NCI-H2227 treated with DMSO at 0.1 percent for 48 hours (cell line): Measurements from ENCODE around the gene PTEN.

Experiments
- DNase-seq: peaks from one replicate; lab custom pipeline; 2025; lab: John Stamatoyannopoulos, UW

Gene PTEN

DNA sequence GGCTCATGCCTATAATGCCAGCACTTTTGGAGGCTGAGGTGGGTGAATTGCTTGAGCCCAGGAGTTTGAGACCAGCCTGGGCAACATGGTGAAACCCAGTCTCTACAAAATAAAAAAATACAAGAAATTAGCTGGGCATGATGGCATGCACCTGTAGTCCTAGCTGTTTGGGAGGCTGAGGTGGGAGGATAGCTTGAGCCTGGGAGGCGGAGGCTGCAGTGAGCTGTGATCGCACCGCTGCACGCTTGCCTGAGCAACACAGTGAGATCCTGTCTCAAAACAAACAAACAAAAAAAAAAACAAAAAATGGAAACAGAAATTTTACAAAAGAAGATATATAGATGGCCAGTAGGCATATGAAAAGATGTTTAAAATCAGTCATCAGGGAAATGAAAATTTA, 57.1 kb downstream of the PTEN start:
- DNase-seq = no peak

DNA sequence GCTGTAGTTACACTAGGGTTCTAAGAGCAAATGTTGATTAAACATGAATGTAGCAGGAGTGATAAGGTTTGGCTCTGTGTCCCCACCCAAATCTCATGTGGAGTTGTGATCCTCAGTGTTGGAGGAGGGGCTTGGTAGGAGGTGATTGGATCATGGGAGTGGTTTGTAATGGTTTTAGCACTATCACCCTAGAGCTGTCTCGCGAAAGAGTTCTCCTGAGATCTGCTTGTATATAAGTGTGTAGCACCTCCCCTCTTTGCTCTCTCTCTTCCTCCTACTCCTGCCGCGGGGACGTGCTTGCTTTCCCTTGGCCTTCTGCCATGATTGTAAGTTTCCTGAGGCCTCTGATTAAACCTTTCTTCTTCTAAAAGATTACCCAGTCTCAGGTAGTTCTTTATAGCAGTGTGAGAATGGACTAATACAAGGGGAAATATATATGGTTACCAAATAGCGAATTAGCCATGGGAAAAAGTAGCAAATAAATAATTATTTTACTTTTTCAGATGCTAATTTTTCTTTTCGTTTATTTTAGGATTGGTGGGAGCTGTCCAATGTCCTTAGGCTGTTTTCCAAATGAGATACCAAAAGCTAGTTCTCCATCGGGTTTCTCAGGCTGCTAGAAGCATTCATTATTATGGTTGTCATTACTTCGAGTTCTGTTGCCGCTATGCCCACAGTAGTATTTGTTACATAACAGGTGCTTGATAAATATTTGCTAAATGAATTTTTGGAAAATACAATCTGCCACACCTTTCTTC, 58.7 kb downstream of the PTEN start:
- no peak for DNase-seq

DNA sequence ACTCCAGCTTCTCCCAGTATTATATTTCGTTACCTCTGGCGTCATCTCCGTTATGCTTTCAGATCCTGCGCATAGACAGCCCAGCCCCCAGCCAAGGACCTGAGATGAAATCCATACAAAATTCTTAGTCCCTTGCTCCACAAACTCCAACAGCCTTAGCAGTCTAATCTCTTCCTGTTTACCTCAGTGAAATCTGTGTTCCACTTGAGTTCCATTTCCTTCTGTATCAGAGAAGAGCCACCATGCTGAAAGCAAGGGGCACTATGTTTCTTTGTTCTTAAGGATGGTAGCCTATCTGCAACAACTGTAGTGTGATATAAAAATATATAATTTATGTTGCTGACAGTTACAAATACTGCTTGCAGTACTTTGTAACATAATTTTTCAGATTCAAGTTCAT, 59.8 kb downstream of the PTEN start:
- no peak for DNase-seq

DNA sequence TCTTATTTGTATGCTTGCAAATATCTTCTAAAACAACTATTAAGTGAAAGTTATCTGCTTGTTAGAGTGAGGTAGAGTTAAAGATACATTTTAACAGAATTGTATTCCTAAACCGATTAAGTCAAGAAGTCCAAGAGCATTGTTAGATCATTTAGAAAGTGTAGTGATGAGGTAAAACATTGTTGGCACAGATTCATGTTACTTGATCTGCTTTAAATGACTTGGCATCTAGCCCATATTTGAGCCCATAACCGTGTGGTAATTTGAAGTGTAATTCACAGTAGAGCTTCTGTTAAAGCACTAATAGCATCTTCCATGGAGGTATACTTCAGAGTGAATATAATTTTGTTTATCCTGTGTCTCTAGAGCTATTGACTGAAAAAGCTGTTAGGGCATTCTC, 62.1 kb downstream of the PTEN start:
- peak; percentile 76 for DNase-seq

DNA sequence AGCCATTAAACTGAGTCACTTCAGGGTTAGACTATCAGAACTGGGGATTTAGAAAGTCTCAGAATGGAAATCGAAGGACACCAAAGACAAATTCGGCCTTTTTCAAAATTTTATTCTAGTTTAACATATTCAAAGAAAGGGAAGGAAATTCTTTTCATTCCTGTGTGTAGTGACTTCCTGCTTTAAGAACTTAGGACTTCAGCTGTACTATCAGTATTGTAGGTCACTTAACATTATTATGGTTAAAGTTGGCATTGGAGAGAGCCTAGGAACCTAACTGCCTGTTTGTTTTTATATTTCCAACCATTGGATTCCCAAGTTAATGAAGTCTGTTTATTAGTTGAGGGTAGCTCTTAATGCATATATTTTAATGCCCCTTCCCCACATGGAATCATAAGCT, 63.7 kb downstream of the PTEN start:
- no peak for DNase-seq

DNA sequence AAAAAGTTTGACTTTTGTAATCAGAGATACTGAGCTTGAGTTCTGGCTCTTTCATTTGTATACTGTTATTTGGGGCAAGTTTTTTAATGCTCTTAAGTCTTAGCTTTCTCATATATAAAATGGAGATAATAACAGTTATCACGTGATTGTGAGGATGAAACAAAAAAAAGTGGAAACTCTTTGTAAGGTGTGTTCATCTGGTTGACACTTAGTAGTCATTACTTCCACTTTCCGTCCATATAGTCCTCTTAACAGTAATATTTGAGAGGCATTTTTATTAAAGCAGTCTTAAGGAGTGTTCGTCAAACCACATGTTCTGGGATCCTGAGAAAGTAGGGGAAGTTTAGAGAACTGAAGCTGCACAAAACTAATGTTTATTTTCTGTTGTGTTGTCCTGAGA, 65.6 kb downstream of the PTEN start:
- DNase-seq = no peak

DNA sequence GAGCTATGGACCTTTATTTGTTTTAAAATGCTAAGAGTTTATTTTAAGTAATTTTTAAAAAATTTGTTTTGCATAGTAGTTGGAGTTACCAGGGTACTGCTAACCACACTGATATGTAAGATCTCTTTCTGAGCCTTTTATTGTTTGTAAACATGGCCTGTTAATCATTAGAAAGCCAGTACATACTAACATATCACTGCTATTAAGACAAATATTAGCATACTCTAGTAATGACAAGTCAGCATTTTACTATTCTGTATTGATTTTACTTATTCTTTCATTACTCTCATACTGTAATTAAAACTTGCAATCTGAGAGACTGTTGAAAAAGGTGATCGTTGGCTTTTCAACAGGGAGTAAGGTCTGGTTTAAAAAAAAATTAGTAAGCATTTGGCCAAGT, 66.7 kb downstream of the PTEN start:
- DNase-seq = no peak

DNA sequence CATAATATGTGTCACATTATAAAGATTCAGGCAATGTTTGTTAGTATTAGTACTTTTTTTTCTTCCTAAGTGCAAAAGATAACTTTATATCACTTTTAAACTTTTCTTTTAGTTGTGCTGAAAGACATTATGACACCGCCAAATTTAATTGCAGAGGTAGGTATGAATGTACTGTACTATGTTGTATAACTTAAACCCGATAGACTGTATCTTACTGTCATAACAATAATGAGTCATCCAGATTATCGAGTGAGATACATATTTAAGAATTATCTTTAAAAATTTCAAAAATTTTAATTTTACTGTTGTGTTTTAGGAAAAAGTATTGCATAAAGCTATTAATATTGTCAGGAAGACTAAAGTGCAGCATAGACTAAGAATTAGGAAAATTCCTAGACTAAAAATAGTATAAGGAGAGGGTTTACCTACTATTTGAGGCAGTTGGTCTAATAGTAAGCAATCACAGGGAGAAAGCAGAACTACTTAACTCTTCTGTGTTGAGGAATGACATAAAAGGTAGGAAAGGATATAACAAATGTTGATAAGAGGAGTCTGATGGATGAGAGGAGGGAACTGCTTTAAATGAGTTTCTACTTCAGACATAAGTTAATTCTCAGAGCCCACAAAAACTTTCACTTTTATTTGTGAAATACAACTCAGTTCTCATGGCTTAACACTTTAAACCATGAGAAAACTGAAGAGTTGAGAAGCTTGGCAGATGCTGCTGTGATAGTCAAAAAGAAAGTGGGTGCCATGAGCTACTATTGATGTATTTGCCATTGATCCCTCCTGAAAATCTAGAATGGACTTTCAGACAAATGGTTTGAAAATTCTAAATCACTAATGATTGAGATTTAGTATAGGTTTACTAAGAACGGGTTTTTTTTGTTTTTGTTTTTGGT, 67.8 kb downstream of the PTEN start:
- DNase-seq = no peak

DNA sequence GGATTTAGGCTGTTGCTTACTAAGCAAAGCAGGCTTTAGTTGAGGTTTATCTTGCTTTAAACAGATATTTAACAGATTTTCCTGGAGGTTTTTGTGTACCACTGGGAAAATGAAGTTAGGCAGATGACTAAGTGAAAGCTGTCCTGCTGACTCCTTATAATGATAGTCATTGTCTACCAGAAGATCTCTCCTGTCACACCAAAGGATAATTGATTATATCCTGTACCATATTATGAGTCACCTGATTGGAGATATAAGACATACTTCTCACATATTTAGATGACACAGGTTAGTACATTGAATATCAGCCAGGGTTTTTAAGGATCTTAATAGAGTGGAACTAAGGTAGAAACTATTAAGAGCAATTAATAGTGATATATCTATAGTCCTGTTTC, 68.4 kb downstream of the PTEN start:
- no peak for DNase-seq

DNA sequence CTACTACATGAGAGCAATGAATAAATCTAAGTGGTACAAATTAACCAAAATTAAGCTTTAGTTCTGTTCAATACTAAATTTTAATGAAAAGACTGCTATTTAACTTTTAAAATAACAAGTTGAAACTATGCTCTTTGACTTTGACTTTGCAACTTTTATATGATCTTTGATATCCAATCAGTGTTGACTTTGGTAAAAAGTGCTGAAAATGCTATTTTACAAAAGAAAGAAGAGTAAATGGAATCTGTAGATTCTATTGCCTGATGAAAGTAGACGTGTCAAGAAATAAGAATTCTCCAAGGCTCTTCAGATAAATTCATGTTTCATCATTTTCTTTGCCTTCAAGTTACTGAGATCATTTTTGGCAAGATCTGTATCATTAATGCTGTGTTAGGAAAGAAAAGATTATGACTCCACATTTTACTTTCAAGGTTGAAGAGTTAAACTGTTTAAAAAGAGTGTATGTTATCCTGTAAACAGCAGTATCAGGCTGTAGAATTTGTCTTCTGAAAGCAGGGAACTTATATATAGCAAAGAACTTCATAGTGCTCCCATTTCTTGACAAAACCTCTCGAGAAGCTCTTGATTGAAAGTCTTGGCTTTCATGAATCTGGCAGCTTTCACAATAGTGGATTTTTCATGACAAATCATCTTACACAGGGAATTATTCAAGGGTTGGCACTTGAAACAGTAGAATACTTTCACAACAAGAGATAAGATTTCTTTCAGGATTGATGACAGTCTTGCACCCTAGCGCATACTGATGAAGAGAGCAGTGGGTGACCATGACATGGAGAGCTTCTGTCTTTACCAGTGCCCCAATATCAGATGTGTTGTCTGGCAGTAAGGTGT, 72.1 kb downstream of the PTEN start:
- no peak for DNase-seq

DNA sequence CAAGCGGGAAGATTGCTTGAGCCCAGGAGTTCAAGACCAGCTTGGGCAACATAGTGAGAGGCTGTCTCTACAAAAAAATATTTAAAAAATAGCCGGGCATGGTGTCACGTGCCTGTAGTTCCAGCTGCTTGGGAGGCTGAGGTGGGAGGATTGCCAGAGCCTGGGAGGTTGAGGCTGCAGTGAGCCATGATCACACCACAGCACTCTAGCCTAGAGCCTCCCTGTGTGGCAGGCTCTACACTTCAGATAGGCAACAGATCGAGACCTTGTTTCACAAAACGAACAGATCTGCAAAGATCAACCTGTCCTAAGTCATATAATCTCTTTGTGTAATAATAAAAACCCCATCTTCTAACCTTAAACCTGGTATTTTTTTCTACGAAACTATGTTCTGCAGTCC, 76.8 kb downstream of the PTEN start:
- no peak for DNase-seq

DNA sequence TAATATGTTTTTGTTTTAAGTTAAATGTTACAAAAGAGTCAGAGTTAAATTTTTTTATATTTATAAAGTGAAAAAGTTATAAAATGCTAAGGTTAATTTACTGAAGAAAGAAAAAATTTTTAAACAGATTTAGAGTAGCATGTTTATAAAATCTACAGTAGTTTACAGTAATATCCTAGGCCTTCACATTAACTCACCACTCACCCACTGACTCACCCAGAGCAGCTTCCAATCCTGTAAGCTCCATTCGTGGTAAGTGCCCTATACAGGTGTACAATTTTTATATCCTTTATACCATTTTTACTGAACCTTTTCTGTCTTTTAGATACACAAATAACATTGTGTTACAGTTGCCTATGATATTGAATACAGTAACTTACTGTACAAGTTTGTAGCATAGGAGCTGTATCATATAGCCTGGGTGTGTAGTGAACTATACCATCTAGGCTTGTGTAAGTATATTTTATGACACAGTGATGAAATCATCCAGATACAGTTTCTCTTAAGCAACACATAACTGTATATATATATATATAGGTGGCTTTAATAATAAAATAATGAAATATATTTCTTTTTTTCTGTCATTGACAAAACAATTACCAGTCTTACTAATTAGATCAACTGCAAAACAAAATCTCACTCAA, 79.6 kb downstream of the PTEN start:
- DNase-seq = no peak

DNA sequence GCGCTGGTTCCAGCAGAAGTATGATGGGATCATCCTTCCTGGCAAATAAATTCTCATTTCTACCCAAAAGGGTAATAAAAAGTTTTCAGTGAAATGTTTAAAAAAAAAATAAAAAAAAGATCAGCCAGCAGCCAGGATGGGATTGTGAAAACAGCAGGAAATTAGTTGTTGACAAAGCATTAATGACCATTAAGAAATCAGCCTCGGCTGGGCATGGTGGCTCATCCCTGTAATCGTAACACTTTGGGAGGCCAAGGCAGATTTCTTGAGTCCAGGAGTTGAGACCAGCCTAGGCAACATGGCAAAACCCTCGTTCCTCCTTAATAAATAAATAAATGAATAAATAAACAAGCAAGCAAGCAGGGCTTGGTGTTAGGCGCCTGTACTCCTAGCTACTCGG, 82.6 kb downstream of the PTEN start:
- DNase-seq = no peak

DNA sequence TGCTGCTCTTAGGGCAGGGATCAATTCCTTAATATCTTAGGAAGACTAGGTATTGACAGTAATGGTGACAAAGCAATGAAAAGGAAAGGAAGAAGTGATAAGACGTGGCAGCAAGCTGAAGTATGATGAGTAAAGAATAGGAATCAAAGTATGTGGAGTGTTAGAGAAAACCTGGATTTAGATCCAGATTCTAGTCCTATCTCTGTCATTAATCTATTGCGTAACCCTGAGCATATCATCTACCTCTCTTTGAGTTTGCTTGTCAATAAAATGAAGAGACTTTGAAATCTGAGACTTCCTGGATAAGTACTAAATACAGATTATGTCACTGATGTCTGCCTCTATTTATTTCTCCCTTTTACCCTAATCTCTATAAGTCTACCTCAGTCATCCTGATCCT, 89.2 kb downstream of the PTEN start:
- DNase-seq = no peak

DNA sequence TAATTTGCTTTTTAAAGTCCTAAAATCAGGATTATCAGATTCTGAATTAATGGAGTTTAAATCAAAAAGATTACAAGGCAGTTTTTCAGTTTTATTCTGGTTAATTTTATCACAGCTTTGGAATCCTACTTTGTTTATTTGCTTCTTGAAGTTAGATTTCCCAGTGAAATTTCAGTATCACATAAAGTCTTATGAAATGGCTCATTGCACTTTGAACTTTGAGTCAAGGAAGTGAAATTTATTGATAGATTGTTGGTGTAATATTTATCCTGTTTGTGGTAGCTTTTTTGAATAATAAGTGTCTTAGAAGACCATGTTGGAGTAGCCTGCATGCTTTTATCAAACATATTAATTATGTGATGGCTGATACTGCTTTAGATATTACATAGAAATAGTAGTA, 92.6 kb downstream of the PTEN start:
- DNase-seq = no peak

DNA sequence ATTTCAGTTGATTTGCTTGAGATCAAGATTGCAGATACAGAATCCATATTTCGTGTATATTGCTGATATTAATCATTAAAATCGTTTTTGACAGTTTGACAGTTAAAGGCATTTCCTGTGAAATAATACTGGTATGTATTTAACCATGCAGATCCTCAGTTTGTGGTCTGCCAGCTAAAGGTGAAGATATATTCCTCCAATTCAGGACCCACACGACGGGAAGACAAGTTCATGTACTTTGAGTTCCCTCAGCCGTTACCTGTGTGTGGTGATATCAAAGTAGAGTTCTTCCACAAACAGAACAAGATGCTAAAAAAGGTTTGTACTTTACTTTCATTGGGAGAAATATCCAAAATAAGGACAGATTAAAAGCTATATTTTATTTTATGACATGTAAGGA, 94.3 kb downstream of the PTEN start:
- DNase-seq = no peak

DNA sequence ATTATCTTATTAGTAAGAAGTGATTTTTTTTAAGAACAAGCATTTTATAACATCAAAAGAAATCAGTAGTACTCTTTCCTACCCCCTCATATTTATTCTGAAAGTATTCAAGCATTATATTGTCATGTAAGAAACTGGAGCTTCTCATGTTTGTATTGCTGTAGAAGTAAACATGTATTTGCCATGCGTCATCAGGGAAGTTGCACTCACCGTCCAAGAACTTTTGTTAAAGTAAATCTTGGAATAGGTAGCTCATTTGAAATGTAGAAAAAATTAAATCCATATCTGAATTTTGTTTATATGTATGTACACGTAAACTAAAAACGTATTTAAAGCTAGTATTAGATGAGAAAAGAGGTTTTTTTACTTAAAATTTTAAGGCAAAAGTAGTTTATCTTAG, 96.8 kb downstream of the PTEN start:
- no peak for DNase-seq

DNA sequence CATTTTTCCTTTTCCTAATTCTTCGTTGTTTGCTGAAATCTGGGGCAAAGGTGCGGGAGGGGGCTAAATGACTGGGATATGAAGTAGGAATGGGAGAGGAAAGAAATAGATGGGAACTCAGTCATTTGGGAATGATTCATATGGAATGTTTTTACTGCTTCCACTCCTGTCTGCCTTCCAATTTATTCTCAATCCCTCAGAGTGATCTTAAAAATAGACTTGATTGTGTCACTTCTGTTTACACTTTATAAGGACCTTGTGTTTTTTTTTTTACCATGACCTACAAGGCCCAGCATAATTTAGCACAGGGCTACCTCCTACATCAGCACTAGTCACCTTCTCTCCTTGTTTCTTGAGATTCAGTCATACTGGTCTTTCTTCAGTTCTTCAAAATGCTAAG, 97.9 kb downstream of the PTEN start:
- no peak for DNase-seq

DNA sequence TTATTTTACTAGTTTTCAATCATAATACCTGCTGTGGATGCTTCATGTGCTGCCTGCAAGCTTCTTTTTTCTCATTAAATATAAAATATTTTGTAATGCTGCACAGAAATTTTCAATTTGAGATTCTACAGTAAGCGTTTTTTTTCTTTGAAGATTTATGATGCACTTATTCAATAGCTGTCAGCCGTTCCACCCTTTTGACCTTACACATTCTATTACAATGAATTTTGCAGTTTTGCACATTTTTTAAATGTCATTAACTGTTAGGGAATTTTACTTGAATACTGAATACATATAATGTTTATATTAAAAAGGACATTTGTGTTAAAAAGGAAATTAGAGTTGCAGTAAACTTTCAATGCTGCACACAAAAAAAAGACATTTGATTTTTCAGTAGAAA, 103.0 kb downstream of the PTEN start:
- DNase-seq = no peak

DNA sequence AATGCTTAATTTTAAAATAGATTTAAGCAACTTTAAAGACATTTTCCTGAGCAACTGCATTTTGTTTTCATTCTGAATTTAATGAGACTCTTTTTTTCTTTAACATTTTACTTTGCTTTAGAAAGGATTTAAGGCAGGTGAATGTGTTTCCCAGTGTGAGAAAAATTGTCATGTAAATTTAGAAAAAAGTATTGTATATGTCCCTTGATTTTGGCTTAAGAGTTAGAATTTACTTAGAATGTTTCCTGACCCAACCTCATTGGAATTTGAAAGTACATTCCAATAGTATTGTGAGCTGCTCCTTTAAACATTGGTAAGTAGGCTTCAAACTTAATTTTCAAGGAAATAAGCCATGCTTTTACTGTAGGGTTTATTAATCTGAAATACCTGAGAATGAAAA, 110.2 kb downstream of the PTEN start:
- DNase-seq = no peak

DNA sequence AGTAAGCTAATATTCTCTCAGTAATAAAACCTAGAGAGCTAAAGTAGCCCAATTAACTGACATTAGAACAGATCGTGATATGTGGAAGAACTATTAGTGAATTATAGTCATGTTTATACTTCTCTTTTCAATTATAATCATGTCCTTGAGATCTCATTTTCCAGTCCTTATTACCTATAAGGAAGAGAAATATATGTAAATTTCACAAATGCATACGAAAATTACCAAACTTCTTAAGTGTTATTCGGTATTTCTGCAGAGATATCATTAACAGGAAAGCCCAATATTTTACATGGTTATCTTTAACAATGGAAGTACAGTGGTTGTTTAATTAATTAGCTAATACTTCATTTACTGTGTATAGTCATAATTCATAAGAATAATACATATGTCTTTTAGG, 110.7 kb downstream of the PTEN start:
- no peak for DNase-seq

DNA sequence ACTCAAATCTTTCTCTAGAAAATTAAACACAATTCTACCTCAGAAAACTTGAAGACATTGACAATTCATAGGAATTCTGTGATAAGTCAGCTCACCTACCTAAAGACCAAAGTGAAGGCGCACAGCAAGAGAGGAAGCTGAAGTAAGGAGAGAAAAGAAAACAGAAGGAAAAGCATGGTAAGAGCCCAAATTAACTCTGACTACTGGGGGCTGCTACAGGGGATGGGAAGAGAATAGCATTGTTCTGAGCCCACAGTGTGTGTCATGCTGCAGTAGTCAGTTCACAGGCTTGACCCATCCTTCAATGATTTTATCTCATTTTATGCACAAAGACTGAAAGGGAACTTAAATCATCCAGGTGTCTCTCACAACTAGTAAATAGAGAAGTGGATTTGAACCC, 111.3 kb downstream of the PTEN start:
- DNase-seq = no peak
